Breast epithelium (tissue), 4 donors: ENCODE results near the gene UNC45A. TPM values are rescaled to one million over a fixed set of nuclear protein-coding genes. Genes with fewer than 3 reads are reported as not detected.

Source experiments
- DNase-seq, 2 donors: peaks; one replicate each; pipeline ENCODE4 v3.0.0-alpha.2; 2019; ENCODE audit warnings: low spot score in 2 of 2
- H3K27ac ChIP-seq, 2 donors: fragments of 200-600 bp; sonication (generic) in 1 of 2; one replicate each; pipeline ENCODE4 v1.5.1; 2016 to 2019; ENCODE audit warnings: mild to moderate bottlenecking in 1 of 2
- H3K27me3 ChIP-seq, 2 donors: fragments of 200-600 bp; sonication (generic) in 1 of 2; one replicate each; pipeline versions ENCODE4 v1.5.1 to v1.6.0; 2017 to 2019; ENCODE audit warnings: control low read depth in 1 of 2, mild to moderate bottlenecking in 1 of 2
- H3K36me3 ChIP-seq: fragments of 200-600 bp; one replicate; pipeline ENCODE4 v1.5.1; 2019
- H3K4me1 ChIP-seq, 2 donors: fragments of 200-600 bp; sonication (generic); one replicate each; pipeline ENCODE4 v1.5.1; 2016 to 2019; ENCODE audit warnings: control low read depth in 1 of 2
- H3K4me3 ChIP-seq, 3 donors: fragments of 200-600 bp; sonication (generic); 1 replicate in 2 of 3; 2 replicates in 1 of 3; pipeline ENCODE4 v1.5.1; 2016 to 2019; ENCODE audit warnings: mild to moderate bottlenecking in 3 of 3, moderate library complexity in 2 of 3
- H3K9me3 ChIP-seq, 2 donors: fragments of 200-600 bp; sonication (generic) in 1 of 2; one replicate each; pipeline ENCODE4 v1.5.1; 2016 to 2019; ENCODE audit warnings: control low read depth in 1 of 2
- CTCF ChIP-seq, 3 donors: fragments of 450-650 bp; IDR thresholded peaks; one replicate each; pipeline ENCODE4 v1.5.1; 2016 to 2017; ENCODE audit warnings: antibody characterized with exemption in 3 of 3, mild to moderate bottlenecking in 3 of 3, moderate library complexity in 3 of 3
- POLR2A ChIP-seq: fragments of 450-650 bp; IDR thresholded peaks from one replicate; pipeline ENCODE4 v1.6.1; 2016; ENCODE audit warnings: antibody characterized with exemption, mild to moderate bottlenecking, moderate library complexity
- POLR2AphosphoS5 ChIP-seq, 3 donors: sonication (generic); formaldehyde crosslinking; IDR thresholded peaks; one replicate each; pipeline ENCODE4 v1.6.1; 2017; ENCODE audit warnings: antibody characterized with exemption in 3 of 3
- intact Hi-C: fragments of 100-400 bp; cut with DNase I; formaldehyde crosslinking; loops from one replicate; pipeline ENCODE4 v1.15.1; 2023; ENCODE audit warnings: low total_unique reads
- total RNA-seq, 3 donors: library from RNA; depleted of rRNA; stranded (reverse); fragments of >200 nt; gene quantifications; one replicate each; pipeline ENCODE4 v1.1.0, GENCODE V29; 2016

The UNC45A gene
- total RNA-seq, 3 donors from 2014 or later: 52.4 to 65.0 (median 59.8) TPM

- intact Hi-C loops: no loop called here
- Histone ChIP-seq H3K9me3 (no peaks in the 10 kb centered on the region), H3K36me3 (peaks cover 6% of the 10 kb centered on the region), H3K27ac (peak overlapping the region; percentile 88 to 93), H3K27me3 (no peaks in the 10 kb centered on the region), H3K4me1 (peaks cover 0 to 11% of the 10 kb centered on the region in 2 donors), H3K4me3 (peak overlapping the region; percentile 80 to 86 (median 84))
- TF ChIP-seq CTCF (IDR thresholded peaks at IDR 0.05) (peak; percentile 53 to 72 (median 70)), POLR2AphosphoS5 (IDR thresholded peaks at IDR 0.05) (peak; percentile 71 to 87 (median 74)), POLR2A (no peak)
- DNase-seq: peak; percentile 62 to 69
These were observed 32.8 kb upstream of the UNC45A start for GRCh38 chr15:90902040-90902839.

- Histone ChIP-seq H3K27ac (peak within 1 kb of the TSS; percentile 88 to 93), H3K4me1 (peaks cover 0 to 11% of the 10 kb centered on the region in 2 donors), H3K4me3 (peak within 1 kb of the TSS; percentile 80 to 86 (median 84)), H3K27me3 (no peaks in the 10 kb centered on the region), H3K9me3 (no peaks in the 10 kb centered on the region), H3K36me3 (peaks cover 6% of the 10 kb centered on the region)
- TF ChIP-seq POLR2A (no peak), POLR2AphosphoS5 (IDR thresholded peaks at IDR 0.05) (peak in 2 of 3 donors; percentile 19 to 22), CTCF (IDR thresholded peaks at IDR 0.05) (no peak)
- intact Hi-C loops: no loop called here
- DNase-seq: no peak
These were observed 32.0 kb upstream of the UNC45A start, which contains the start of gene MAN2A2 for GRCh38 chr15:90902840-90903732. Gene MAN2A2, plus strand, starts transcription at chr15:90903302. Its CDS starts 906 bp downstream, at chr15:90904208.

GRCh38 chr15:90903733-90904536 lies 31.1 kb upstream of the UNC45A start:
- Histone ChIP-seq H3K27me3 (no peaks in the 10 kb centered on the region), H3K36me3 (peaks cover 6% of the 10 kb centered on the region), H3K9me3 (no peaks in the 10 kb centered on the region), H3K4me3 (peak overlapping the region; percentile 80 to 86 (median 84)), H3K27ac (peak overlapping the region; percentile 88 to 93), H3K4me1 (peaks cover 0 to 11% of the 10 kb centered on the region in 2 donors)
- DNase-seq: no peak
- TF ChIP-seq POLR2A (no peak), POLR2AphosphoS5 (IDR thresholded peaks at IDR 0.05) (no peak), CTCF (IDR thresholded peaks at IDR 0.05) (no peak)
- intact Hi-C loops: no loop called here

GRCh38 chr15:90904746-90905145 lies 30.3 kb upstream of the UNC45A start:
- no peak for DNase-seq
- Histone ChIP-seq H3K36me3 (peaks cover 6% of the 10 kb centered on the region), H3K9me3 (no peaks in the 10 kb centered on the region), H3K4me3 (no peak overlapping the region), H3K27ac (no peak overlapping the region), H3K4me1 (peaks cover 0 to 11% of the 10 kb centered on the region in 2 donors), H3K27me3 (no peaks in the 10 kb centered on the region)
- no peak for TF ChIP-seq POLR2AphosphoS5 (IDR thresholded peaks at IDR 0.05)
- TF ChIP-seq CTCF (IDR thresholded peaks at IDR 0.05): no peak
- no peak for TF ChIP-seq POLR2A
- intact Hi-C loops: no loop called here
